Uterine smooth muscle cell (primary cell): ENCODE data around the gene NDST4. TPM values are rescaled to one million over a fixed set of nuclear protein-coding genes. Genes with fewer than 3 reads are reported as not detected.

Experiments used
- total RNA-seq: library from RNA; depleted of rRNA; stranded (reverse); fragments of >200 nt; gene quantifications from 2 replicates; pipeline ENCODE4 v1.2.3, GENCODE V29; 2014

NDST4 gene
- total RNA-seq, result 0.12 and 0.66 TPM in 2 replicates

GRCh38 chr4:115113506-115114106 is at the start of gene NDST4:
Gene NDST4, minus strand, starts transcription at chr4:115113620. Its CDS starts 36,584 bp downstream, at chr4:115077036.

